Measurements from ENCODE around the gene PDGFC.

DNA sequence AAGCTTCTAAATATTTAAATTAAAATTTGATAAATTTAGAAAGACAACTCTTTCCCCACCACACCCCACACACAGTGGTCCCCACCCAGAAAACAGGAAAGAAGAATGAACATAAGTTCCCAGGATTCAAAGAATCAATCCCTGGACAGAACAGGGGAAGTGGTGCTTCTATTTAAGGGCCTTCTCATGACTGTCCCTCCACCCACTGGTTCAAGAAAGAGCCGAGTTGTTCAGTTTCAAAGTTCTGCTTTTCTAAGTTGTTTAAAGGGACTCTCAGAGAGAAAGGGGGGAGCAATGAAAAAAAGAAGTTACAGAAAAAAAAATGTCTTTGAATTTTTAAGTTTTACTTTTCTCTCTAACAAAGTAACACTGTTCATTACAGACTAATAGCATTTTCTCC is 195.8 kb downstream of the PDGFC start:
- TF ChIP-seq, protein P1, sequence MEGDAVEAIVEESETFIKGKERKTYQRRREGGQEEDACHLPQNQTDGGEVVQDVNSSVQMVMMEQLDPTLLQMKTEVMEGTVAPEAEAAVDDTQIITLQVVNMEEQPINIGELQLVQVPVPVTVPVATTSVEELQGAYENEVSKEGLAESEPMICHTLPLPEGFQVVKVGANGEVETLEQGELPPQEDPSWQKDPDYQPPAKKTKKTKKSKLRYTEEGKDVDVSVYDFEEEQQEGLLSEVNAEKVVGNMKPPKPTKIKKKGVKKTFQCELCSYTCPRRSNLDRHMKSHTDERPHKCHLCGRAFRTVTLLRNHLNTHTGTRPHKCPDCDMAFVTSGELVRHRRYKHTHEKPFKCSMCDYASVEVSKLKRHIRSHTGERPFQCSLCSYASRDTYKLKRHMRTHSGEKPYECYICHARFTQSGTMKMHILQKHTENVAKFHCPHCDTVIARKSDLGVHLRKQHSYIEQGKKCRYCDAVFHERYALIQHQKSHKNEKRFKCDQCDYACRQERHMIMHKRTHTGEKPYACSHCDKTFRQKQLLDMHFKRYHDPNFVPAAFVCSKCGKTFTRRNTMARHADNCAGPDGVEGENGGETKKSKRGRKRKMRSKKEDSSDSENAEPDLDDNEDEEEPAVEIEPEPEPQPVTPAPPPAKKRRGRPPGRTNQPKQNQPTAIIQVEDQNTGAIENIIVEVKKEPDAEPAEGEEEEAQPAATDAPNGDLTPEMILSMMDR (IDR thresholded peaks at IDR 0.05 in 2 of 3, conservative IDR thresholded peaks at IDR 0.05 in 1 of 3; ENCODE audit: borderline replicate concordance in 1 of 3, insufficient read depth in 1 of 3, low read depth in 2 of 3, low read length in 2 of 3): no peak
- TF ChIP-seq POLR2A (IDR thresholded peaks at IDR 0.05; ENCODE audit: borderline replicate concordance, extremely low read depth, insufficient read depth, insufficient read length) (no peak), ZNF274 (IDR thresholded peaks at IDR 0.05; ENCODE audit: low read depth, low read length) (no peak), EZH2 (IDR thresholded peaks at IDR 0.05) (no peak), POLR2AphosphoS5 (IDR thresholded peaks at IDR 0.05; ENCODE audit: low read depth, low read length) (no peak), RAD21 (IDR thresholded peaks at IDR 0.05; ENCODE audit: low read depth) (no peak), REST (IDR thresholded peaks at IDR 0.05; ENCODE audit: low read depth) (no peak), JUND (IDR thresholded peaks at IDR 0.05) (no peak), EZH2phosphoT487 (IDR thresholded peaks at IDR 0.05; ENCODE audit: borderline replicate concordance) (no peak)
- TF ChIP-seq, protein P2, sequence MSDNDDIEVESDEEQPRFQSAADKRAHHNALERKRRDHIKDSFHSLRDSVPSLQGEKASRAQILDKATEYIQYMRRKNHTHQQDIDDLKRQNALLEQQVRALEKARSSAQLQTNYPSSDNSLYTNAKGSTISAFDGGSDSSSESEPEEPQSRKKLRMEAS (IDR thresholded peaks at IDR 0.05): no peak
- TF ChIP-seq, protein P3, sequence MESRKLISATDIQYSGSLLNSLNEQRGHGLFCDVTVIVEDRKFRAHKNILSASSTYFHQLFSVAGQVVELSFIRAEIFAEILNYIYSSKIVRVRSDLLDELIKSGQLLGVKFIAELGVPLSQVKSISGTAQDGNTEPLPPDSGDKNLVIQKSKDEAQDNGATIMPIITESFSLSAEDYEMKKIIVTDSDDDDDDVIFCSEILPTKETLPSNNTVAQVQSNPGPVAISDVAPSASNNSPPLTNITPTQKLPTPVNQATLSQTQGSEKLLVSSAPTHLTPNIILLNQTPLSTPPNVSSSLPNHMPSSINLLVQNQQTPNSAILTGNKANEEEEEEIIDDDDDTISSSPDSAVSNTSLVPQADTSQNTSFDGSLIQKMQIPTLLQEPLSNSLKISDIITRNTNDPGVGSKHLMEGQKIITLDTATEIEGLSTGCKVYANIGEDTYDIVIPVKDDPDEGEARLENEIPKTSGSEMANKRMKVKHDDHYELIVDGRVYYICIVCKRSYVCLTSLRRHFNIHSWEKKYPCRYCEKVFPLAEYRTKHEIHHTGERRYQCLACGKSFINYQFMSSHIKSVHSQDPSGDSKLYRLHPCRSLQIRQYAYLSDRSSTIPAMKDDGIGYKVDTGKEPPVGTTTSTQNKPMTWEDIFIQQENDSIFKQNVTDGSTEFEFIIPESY (IDR thresholded peaks at IDR 0.05; ENCODE audit: extremely low read depth, insufficient replicate concordance, low read length): no peak
